Activated CD8-positive, alpha-beta memory T cell treated with anti-CD3 and anti-CD28 coated beads, Interleukin-2, amount 50 U/mL, for 1 hour (primary cell): ENCODE measurements around the gene TEK.

ENCODE experiments used
- DNase-seq: peaks from one replicate; pipeline ENCODE4 v3.0.0-alpha.2; 2020; ENCODE audit errors: extremely low read depth

The TEK gene

DNA sequence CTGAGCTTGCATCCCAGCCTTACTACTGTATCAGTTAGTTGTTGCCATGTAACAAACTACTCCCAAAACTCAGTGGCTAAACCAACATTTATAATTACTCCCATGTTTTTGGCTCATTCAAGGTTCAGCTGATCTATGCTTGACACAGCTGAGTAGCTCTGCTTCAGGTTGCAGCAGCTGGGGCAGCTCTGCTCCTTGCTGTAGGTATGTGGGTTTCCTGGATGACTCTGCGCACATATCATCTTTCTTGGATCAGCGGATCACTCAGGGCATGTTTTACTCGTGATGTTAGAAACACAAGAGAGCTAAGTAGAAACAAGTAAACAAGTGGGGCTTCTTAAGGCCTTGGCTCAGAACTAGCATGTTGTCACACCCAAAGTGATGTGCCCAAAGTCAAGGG lies 15.1 kb downstream of the TEK start:
- DNase-seq, result no peak

DNA sequence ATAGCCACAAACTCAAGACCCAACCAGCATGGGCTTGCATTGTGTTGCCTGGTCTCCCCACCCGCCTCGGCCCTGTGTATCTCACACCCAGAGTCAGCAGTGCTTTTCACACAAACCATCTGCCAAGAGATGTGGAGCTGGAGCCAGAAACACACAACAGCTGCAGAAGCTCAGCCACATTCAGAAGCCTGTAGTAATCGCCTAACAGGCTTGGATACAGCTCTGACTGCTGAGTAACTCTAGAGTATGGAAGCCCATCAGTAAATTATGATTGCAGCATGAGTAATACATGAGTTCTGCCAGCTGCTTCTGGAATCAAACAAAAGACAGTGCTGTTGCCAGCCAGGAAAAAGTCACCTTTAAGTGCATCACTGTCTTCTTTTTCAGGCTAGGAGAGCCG lies 16.0 kb downstream of the TEK start:
- no peak for DNase-seq

DNA sequence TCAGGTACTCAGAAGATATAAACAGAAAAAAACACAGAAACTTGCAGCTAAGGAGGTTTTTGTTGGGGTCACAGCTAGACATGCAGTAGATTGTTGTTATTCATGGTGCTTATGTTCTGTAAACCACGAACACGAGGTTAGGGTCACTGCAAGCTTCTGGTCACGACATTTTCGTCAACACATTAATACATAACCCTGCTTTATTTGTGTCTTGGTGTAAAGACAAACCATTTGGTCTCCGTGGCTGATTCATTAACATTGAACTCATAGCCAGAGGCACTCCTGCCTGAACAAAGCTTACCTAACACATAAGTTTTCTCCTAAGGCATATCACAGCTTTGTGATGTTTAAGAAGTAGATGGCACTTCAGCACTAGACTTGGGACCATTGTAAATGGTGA lies 16.9 kb downstream of the TEK start:
- DNase-seq, result no peak

DNA sequence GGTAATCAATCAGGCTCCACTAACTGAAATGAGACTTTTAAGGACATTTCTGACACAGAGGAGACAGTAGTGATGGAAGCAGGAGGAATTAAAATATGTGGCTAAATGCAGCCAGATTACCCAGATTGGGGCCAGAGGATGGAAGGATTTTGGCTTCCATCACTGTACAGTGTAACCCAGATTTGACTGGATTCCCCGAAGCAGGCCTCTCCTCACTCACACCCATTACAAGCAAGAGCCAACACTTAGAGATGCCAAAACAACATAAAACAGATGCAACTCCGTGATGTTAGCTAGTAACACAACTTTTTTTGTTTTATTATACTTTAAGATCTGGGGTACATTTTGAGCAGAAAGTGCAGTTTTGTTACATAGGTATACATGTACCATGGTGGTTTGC lies 17.6 kb downstream of the TEK start:
- DNase-seq, result no peak

DNA sequence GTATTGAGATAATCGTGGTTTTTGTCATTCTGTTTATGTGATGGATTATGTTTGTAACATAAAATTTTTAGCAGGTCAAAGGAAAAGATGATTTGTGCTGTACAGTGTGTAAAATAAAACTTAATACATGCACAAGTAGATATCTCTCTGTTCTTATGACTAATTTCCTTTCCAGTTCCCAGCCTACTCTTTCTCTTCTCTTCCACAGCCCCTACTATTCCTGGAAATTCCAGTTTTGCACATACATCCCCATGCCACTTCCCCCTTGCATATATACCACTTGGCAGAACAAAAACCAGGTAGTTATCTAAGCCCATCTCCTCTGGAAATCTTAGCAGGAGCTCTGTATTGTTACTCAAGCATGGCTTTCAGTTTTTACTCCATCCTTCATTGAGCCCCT lies 20.2 kb downstream of the TEK start:
- no peak for DNase-seq

DNA sequence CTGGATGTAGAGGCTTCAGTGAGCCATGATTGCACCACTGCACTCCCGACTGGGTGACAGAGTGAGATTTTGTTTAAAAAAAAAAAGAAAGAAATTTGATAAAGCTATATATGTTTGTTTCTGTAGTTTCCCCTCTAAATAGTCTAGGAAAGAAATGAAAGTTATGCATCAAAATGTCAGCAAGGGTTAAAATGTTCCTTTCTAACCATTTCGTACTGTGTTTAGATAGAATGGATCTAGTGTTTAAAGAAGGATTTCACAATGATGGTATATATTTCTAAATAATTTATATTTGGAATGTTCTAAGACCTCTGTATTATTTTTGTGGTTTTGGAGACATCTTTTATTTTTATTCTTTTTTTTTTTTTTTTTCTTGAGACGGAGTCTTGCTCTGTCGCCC lies 22.7 kb downstream of the TEK start:
- no peak for DNase-seq

DNA sequence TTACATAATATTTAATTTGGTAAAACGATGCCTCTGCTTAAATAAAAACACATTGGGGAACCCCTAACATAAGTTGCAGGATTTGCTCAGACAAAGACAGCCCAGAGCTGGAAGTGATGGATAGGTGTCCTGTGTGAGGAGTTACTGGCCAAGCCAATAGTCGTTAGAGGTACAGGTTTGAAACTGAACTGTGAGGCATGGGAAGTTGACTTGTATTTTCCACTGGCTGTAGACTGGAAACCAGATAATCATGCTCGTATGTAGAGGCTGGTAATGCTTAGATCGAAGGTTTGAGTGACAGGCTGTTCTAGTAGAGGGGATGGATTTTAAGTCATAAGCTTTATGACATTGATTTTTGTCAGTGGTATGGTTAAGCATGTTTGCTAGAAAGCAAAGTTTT lies 24.8 kb downstream of the TEK start:
- no peak for DNase-seq

DNA sequence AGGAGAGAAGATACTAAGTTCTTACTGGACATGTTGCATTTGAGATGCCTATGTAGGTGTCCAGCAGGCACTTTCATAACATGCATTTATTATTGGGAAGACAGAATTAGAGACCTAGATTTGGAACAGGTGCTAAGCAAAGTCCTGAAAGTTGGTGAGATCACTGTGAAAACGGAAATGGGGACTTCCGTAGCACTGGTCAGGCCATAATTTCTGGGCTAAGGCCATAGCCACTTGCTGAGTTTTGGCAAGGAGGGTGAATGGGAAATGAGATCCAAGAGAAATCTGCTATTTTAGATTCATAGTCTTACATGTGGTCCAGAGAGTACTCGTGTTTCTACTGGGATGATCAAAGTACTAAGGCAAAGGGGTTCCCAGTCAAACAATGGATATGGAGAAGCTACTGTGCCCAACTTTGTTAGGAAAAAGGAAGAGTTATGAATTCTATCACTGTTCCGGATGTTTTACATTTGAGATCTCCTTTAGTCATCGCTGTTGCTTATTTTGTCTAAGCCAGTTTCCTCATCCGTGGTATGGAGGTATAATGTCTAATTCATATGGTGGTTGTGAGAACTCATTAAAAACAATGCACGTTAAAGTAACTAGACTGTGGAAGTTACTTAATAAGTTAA lies 33.4 kb downstream of the TEK start:
- DNase-seq, result no peak

DNA sequence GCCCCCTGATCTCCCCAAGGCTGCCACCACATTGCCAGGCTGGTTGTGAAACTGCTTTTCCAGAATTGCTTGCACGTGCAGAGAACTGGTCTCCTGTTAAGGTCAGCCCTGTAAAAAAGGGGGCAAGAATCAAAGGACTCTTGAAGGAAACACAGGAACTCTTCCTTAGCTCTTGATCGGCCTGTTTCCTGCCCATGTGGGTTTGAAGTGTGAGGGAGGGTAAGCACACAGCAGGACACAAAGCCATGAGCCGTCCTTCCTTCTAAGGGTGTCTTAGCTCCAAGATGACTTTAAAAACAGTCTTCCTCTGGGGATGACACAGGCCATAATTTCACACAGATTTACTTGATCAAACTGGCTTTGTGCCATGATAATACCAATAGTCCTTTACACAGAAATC lies 36.1 kb downstream of the TEK start:
- DNase-seq, result no peak

DNA sequence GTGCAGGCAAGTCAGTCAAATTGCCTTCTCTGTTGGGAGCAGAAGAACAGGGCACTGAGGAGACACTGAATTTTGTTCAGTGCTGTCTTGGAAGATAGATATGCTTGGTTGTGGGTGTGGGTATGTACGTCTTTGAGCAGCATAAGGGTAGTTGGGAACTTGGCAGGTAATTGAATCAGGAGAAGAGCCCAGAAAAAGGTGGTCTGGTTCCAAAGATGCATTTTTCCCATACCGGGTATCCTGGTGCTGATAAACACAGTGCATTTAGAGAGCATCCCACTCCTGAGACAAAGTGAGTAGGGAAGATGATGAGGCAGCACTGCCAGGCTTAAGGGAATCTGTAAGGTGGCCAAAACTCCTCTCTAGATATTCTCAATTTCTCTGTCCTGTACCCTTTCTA lies 40.6 kb downstream of the TEK start:
- DNase-seq, result no peak

DNA sequence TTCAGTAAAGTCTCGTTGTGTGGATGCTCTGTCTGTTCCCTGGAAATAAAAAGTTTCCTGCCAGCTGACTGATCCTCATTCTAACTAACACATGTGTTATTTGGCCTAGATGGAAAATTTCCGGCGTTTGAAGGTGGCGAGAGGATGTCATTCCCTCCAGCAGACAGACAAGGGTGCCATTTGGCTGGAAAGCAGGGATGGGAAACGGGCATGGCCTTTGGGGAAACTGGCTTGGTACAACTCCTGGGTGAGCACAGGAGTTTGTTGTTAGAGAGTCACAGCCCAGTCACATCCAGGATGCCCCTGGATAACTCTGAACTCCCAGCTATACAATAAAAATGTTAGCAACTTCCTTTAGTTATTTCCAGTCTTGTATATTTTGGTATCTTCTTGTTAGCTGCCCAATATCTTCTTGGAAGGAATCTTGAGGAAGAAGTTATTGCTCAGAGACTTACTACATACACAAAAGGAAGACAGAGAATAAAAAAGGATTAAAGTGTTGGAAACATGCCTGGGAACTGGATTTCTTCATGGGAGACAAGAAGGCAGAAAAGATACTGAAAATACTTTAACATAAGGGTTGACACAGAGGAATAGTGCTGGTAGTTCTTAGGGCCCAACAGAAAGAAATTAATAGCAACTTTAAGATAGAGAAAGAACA lies 41.9 kb downstream of the TEK start:
- DNase-seq, result no peak

DNA sequence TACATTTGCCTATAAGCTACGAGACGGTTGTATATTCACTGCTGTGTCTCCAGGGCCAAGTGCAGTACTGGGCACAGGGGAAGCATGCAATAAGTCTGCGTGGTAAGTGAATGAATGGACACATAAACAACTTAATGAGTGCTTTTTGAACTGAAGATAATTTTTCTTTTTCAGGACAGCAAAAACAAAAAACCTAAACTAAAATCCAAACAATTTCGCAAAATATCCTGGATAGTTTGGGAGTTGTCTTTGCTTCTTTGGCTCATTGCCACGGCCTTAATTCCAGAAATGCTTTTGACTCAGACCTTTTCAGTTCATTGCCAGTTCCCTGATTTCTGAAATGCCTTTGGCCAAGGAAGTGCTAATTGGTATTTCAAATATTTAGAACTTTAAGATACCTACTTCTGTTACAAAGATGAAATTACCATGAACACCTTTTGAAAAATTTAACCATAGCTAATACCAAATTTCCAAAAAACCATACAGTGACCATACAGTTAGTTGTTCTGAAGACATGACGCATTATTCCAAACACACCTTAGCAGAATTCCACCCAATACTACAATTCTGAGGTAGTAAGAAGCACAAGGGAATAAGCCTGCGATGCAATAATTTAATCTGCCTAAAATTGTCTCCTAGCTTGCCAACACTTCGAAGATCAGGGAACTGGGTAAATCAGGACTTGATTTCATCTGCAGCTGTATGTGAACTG lies 42.8 kb downstream of the TEK start:
- no peak for DNase-seq

DNA sequence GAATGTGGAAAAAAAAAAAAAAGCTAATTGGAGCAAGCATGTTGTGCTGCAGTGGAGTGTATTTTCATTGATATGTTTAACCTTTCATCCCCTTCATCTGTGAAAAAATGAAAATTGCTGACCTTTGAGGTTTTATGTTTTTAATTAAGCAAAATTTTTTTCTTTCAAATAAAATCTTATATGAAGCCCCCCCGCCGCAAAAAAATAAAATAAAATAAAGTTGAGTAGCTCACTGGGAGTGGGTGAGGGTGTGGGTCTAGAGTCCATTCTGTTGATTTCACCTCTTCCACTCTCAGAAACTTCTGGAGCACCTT lies 43.3 kb downstream of the TEK start:
- DNase-seq, result no peak

DNA sequence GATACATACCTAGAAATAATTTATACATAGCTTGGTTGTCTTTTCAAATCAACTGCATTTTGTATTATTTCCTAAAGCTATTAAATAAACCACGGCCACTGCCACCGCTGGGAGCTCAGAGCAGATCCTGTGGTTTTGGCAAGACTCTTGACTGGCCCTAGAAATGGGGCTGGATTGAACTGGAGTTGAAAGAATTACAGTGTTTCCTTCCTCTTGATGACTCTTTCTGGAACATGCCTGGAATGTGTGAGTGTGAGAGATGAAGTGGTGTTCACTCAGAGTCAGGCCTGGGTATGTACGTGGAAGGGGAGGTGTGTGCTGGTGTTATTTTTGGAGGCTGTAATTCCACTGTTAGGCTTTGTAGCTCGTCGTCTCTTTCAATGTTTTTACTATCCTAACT lies 45.9 kb downstream of the TEK start:
- DNase-seq, result no peak

DNA sequence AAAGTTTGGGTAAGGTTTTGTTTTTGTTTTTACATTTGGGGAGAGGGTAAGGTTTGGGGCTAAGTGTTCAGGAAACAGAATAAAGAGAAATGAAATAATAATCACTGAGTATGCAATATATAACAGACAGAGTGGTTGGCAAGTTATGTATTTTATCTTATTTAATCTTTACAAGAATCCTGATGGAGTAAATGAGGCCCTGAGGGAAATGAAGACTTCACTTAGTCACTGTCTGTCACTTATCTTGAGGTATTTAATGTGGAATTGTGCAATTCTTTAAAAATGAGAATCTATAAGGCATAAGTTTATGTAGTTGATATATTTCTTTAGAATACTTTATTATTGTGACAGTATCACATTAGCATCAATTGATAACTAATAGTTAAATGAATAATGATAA lies 48.1 kb downstream of the TEK start:
- no peak for DNase-seq

DNA sequence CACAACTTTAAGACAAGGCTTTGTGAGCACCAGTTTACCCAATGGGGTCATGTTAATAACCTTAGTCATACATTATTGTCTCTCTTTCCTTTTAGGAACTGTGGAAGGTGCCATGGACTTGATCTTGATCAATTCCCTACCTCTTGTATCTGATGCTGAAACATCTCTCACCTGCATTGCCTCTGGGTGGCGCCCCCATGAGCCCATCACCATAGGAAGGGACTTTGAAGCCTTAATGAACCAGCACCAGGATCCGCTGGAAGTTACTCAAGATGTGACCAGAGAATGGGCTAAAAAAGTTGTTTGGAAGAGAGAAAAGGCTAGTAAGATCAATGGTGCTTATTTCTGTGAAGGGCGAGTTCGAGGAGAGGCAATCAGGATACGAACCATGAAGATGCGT lies 48.7 kb downstream of the TEK start:
- DNase-seq, result no peak

DNA sequence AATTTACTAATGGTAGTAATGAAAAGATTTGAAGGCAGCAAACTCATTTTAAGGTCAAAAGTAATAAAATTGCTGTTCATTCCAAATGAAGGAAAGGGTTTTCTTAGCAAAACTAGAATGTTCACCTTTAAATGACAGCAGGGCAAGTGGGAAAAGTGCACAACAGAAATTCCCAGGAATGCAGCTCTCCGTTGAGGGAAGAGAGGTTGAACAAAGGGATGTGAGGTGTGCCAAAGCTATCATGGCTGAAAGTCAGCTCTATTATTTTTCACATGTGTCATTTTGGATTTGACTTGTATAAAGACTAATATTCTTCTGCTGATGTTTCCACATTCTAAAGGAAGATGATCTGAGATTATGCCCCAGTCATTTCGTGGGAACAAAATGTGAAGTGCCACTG lies 51.6 kb downstream of the TEK start:
- DNase-seq, result no peak

DNA sequence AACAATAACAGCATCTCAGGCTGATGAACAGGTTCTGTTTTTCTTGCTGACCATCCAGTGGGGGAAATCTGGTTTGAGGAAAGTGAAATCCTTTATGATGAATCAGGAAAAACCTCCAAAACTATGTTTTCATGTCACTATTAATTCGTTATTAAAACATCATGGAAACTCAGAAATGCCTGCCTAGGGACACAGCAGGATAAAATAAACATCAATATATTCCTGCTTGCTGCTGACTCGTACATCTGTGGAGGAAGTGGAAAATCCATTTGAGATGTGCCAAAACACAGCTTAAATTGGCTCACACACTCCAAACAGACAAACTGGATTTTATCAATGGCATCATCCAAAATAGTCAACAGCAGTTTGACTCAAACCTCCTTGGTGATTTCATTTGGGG lies 53.0 kb downstream of the TEK start:
- no peak for DNase-seq

DNA sequence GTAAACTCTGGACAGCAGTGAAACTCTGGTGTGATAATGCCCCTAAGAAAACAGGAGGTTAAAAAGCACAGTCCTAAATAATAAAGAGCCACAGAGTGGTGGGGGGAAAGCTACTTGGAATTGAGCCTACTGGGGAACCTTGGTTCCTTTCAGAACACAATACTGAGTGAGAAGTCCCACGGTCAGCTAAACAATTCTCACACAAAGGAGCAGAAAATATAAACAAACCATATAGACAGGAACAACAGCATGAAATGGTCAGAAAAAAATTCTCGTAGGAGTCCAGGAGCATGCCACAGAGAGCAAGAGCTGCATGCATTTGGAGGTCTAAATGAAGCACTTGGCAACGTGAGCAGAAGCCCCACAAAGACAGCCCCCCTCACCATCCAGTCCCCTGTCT lies 56.0 kb downstream of the TEK start:
- no peak for DNase-seq

DNA sequence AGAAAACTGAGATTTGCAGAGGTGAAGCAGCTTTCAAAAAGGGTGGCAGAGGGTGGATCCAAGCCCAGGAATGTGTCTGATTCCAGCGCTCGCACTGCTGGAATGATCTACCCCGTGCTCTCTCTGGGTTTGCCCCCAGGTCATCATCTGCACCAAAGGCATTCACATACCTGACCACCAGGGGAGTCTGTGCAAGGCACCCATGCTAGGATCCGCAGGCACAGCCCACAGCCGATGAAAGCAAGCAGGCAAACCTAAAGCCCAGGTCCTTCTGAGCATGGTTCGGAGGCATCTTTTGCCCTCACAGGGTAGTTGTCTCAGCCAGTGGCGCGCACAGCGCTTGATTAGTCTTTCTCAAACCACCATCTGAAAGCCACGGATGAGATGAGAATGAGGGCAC lies 56.6 kb downstream of the TEK start:
- no peak for DNase-seq

DNA sequence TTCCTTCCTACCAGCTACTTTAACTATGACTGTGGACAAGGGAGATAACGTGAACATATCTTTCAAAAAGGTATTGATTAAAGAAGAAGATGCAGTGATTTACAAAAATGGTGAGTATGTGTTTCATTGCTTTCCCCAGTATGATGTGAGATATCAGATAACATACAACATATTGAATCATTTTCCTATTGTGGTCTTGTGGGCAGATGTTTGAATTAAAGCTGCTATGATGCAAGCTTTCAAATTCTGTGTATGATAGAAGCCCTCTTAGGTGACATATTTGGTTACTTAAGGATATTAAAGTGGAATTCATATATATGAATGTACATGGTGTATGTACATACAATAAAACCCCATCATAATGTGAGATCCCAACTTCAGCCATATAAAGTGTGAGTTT lies 59.5 kb downstream of the TEK start:
- DNase-seq, result no peak

DNA sequence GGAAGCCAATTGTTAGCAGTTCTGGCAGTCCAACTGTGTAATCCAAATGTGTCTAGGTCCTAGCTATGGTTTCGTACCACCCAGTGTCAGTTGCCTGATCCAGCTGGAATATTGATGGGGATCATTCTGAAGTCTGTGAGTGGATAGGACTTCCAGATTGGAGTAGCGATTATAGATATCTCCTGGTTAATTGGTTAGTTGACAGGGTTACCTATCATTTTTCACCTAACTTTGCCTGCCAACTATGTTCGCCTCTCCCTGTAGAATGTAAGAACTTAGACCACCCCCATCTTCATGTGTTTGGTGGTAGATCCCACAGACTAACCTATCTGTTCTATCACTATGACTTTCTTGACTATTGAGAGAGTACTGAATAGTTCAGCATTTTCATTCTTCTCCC lies 59.9 kb downstream of the TEK start:
- no peak for DNase-seq

DNA sequence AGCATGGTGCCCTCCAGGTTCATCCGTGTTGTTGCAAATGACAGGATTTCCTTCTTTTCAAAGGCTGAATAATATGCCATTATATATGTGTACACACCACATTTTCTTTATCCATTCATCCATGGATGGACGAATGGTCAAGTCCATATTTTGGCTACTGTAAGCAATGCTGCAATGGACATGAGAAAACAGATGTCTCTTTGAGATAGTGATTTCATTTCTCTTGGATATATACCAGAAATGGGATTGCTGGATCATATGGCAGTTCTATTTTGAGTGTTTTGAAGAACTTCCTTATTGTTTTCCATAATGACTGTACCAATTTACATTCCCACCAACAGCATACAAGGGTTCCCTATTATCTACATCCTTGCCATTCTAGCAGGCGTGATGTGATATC lies 67.9 kb downstream of the TEK start:
- DNase-seq, result no peak
